Measurements from ENCODE around the gene RASGRP3. TPM values are rescaled to one million over a fixed set of nuclear protein-coding genes. Genes with fewer than 3 reads are reported as not detected.
"Not testable (repeated sequence)": the region's sequence is repeated elsewhere in the genome, so short reads cannot be mapped to it uniquely, and the experiment has no call there.

Gene RASGRP3
- total and polyA plus RNA-seq, 12 donors, result 14.9 to 77.4 (median 64.4) TPM

GRCh38 chr2:33457556-33458247 lies 18.7 kb upstream of the RASGRP3 start:
- peaks cover 0 to 6% (median 0%) of the 10 kb centered on the region in 9 donors for H3K36me3 ChIP-seq
- H3K4me1 ChIP-seq, result peaks cover 3 to 29% (median 9%) of the 10 kb centered on the region in 9 donors
- TF ChIP-seq CTCF (IDR thresholded peaks at IDR 0.05), result no peak
- intact Hi-C loops (cut with DNase I), result no loop called here
- peak in 1 of 2 donors; percentile 66 for DNase-seq
- WGBS, 2 donors, result 15 to 16% methylated on average over 8 of the region's 8 CpGs
- peaks cover 0 to 18% (median 6%) of the 10 kb centered on the region in 11 donors for H3K9me3 ChIP-seq
- H3K27me3 ChIP-seq, result no peaks in the 10 kb centered on the region
- peak; percentile 88 to 97 (median 94) for ATAC-seq
- peak overlapping the region; percentile 46 to 83 (median 78) for H3K27ac ChIP-seq
- peak overlapping the region in 9 of 10 donors; percentile 21 to 51 (median 43) for H3K4me3 ChIP-seq

- no peak for TF ChIP-seq CTCF (IDR thresholded peaks at IDR 0.05)
- no peaks in the 10 kb centered on the region for H3K27me3 ChIP-seq
- DNase-seq, result no peak
- WGBS, 2 donors, result 56 to 63% methylated on average over 3 of the region's 3 CpGs
- peak in 7 of 8 donors; percentile 39 to 81 (median 65) for ATAC-seq
- H3K27ac ChIP-seq, result peak overlapping the region; percentile 46 to 83 (median 78)
- H3K36me3 ChIP-seq, result peaks cover 0 to 6% (median 0%) of the 10 kb centered on the region in 9 donors
- intact Hi-C loops (cut with DNase I), result no loop called here
- peak overlapping the region in 9 of 10 donors; percentile 21 to 51 (median 43) for H3K4me3 ChIP-seq
- peaks cover 0 to 12% (median 6%) of the 10 kb centered on the region in 11 donors for H3K9me3 ChIP-seq
- peaks cover 3 to 29% (median 11%) of the 10 kb centered on the region in 9 donors for H3K4me1 ChIP-seq
Measured at GRCh38 chr2:33458248-33458819, 18.1 kb upstream of the RASGRP3 start.

- Histone ChIP-seq H3K27me3 (no peaks in the 10 kb centered on the region), H3K27ac (peak overlapping the region in 7 of 10 donors; percentile 64 to 83 (median 79)), H3K4me1 (peaks cover 3 to 30% (median 12%) of the 10 kb centered on the region in 9 donors), H3K36me3 (peaks cover 0 to 6% (median 0%) of the 10 kb centered on the region in 9 donors), H3K9me3 (no peaks in the 10 kb centered on the region), H3K4me3 (peak overlapping the region in 7 of 10 donors; percentile 23 to 51 (median 45))
- peak in 2 of 8 donors; percentile 5 to 6 for ATAC-seq
- DNase-seq, result no peak
- intact Hi-C loops (cut with DNase I), result no loop called here
- no peak for TF ChIP-seq CTCF (IDR thresholded peaks at IDR 0.05)
- WGBS, 2 donors, result 80 to 81% methylated on average over 2 of the region's 2 CpGs
Measured at GRCh38 chr2:33459745-33460144, 16.7 kb upstream of the RASGRP3 start.

- H3K9me3 ChIP-seq; intact Hi-C loops (cut with DNase I); H3K4me3 ChIP-seq; H3K27ac ChIP-seq; DNase-seq; ATAC-seq; H3K36me3 ChIP-seq; H3K27me3 ChIP-seq: not testable (repeated sequence)
- H3K4me1 ChIP-seq, result peaks cover 1 to 32% (median 11%) of the 10 kb centered on the region in 9 donors
- WGBS, 2 donors, result 92 to 97% methylated on average over 8 of the region's 8 CpGs
Measured at GRCh38 chr2:33462512-33462911, 13.9 kb upstream of the RASGRP3 start.

All from heart right ventricle (tissue), 16 donors.